WTC11 (cell line): Measurements from ENCODE around the gene NKD1. TPM values are rescaled to one million over a fixed set of nuclear protein-coding genes. Genes with fewer than 3 reads are reported as not detected.

Experiments
- ATAC-seq: fragments of 200-7000 bp; cut with Tn5 transposase; 2 replicates; pipeline ENCODE4 v1.10.0; 2021; ENCODE audit warnings: mild to moderate bottlenecking, moderate library complexity
- CTCF ChIA-PET: fragments of 300-600 bp; sonication (Branson Sonifier 250); formaldehyde crosslinking; loops from one replicate; lab custom pipeline; 2021; ENCODE audit warnings: antibody characterized with exemption; lab: Charles Lee
- POLR2A ChIA-PET: fragments of 350-600 bp; sonication (Branson Sonifier 250); formaldehyde crosslinking; loops from one replicate; lab custom pipeline; 2021; ENCODE audit warnings: antibody characterized with exemption; lab: Charles Lee
- DNase-seq: peaks from one replicate; pipeline ENCODE4 v3.0.0; 2021; ENCODE audit warnings: low spot score
- H3K27ac Mint-ChIP-seq: 2 replicates; pipeline ENCODE4 v1.8.0; 2021; ENCODE audit warnings: mixed read lengths
- H3K27me3 Mint-ChIP-seq: 2 replicates; pipeline ENCODE4 v1.8.0; 2021; ENCODE audit warnings: low read depth, mild to moderate bottlenecking, moderate library complexity, mixed read lengths
- H3K36me3 Mint-ChIP-seq: 2 replicates; pipeline ENCODE4 v1.8.0; 2021; ENCODE audit warnings: mixed read lengths
- H3K4me1 Mint-ChIP-seq: 2 replicates; pipeline ENCODE4 v1.8.0; 2022; ENCODE audit warnings: mixed read lengths
- H3K4me3 Mint-ChIP-seq: 2 replicates; pipeline ENCODE4 v1.8.0; 2021; ENCODE audit warnings: mild to moderate bottlenecking, moderate library complexity, mixed read lengths
- H3K9me3 Mint-ChIP-seq: 2 replicates; pipeline ENCODE4 v1.8.0; 2021; ENCODE audit warnings: mixed read lengths
- ARID4B ChIP-seq: sonication (generic); formaldehyde crosslinking; IDR thresholded peaks from 2 replicates; pipeline ENCODE4 v1.8.0; 2023; ENCODE audit warnings: missing genetic modification reagents, mild to moderate bottlenecking, borderline replicate concordance
- CBFB ChIP-seq: sonication (generic); formaldehyde crosslinking; IDR thresholded peaks from 2 replicates; pipeline ENCODE4 v1.8.1; 2022; ENCODE audit warnings: mild to moderate bottlenecking, low read depth, missing genetic modification reagents
- E2F4 ChIP-seq: sonication (generic); formaldehyde crosslinking; IDR thresholded peaks from 2 replicates; pipeline ENCODE4 v1.8.1; 2022; ENCODE audit warnings: low read depth, mild to moderate bottlenecking, moderate library complexity, missing genetic modification reagents, borderline replicate concordance
- ERG ChIP-seq: fragments of 250-450 bp; sonication (Bioruptor Pico); IDR thresholded peaks from 2 replicates; pipeline ENCODE4 v1.8.0; 2021; ENCODE audit warnings: mild to moderate bottlenecking
- GTF2I ChIP-seq: fragments of 250-450 bp; sonication (Bioruptor Pico); conservative IDR thresholded peaks from 2 replicates; pipeline ENCODE4 v1.4.0; 2021; ENCODE audit warnings: mild to moderate bottlenecking
- MAX ChIP-seq: sonication (generic); formaldehyde crosslinking; IDR thresholded peaks from 2 replicates; pipeline ENCODE4 v1.8.0; 2022; ENCODE audit warnings: mild to moderate bottlenecking, missing genetic modification reagents
- NFE2L1 ChIP-seq: sonication (generic); formaldehyde crosslinking; IDR thresholded peaks from 2 replicates; pipeline ENCODE4 v1.8.1; 2023; ENCODE audit warnings: missing genetic modification reagents
- OVOL2 ChIP-seq: fragments of 250-450 bp; sonication (Bioruptor Pico); IDR thresholded peaks from 2 replicates; pipeline ENCODE4 v1.9.0; 2021; ENCODE audit warnings: mild to moderate bottlenecking, borderline replicate concordance
- PREB ChIP-seq: sonication (generic); formaldehyde crosslinking; IDR thresholded peaks from 2 replicates; pipeline ENCODE4 v1.8.1; 2022; ENCODE audit warnings: mild to moderate bottlenecking, missing genetic modification reagents, moderate library complexity, borderline replicate concordance
- TEAD1 ChIP-seq: sonication (generic); formaldehyde crosslinking; IDR thresholded peaks from 2 replicates; pipeline ENCODE4 v1.8.0; 2022; ENCODE audit warnings: mild to moderate bottlenecking, missing genetic modification reagents
- TP53 ChIP-seq: sonication (generic); formaldehyde crosslinking; IDR thresholded peaks from 2 replicates; pipeline ENCODE4 v1.8.1; 2023; ENCODE audit warnings: mild to moderate bottlenecking, missing genetic modification reagents
- ZMAT4 ChIP-seq: fragments of 250-450 bp; sonication (Bioruptor Pico); IDR thresholded peaks from 2 replicates; pipeline ENCODE4 v1.9.0; 2021; ENCODE audit warnings: mild to moderate bottlenecking
- ZNF138 ChIP-seq: sonication (generic); formaldehyde crosslinking; conservative IDR thresholded peaks from 2 replicates; pipeline ENCODE4 v1.8.1; 2022; ENCODE audit warnings: mild to moderate bottlenecking, moderate library complexity, missing genetic modification reagents
- ZNF219 ChIP-seq: sonication (generic); formaldehyde crosslinking; IDR thresholded peaks from 2 replicates; pipeline ENCODE4 v1.8.0; 2023; ENCODE audit warnings: missing genetic modification reagents, mild to moderate bottlenecking, borderline replicate concordance
- ZNF232 ChIP-seq: sonication (generic); formaldehyde crosslinking; IDR thresholded peaks from 2 replicates; pipeline ENCODE4 v1.8.0; 2022; ENCODE audit warnings: mild to moderate bottlenecking, missing genetic modification reagents
- ZNF425 ChIP-seq: fragments of 250-450 bp; sonication (Bioruptor Pico); conservative IDR thresholded peaks from 2 replicates; pipeline ENCODE4 v1.9.0; 2021; ENCODE audit warnings: mild to moderate bottlenecking
- ZNF532 ChIP-seq: fragments of 250-450 bp; sonication (Bioruptor Pico); IDR thresholded peaks from 2 replicates; pipeline ENCODE4 v1.9.0; 2021; ENCODE audit warnings: mild to moderate bottlenecking, borderline replicate concordance
- ZNF671 ChIP-seq: fragments of 250-450 bp; sonication (Bioruptor Pico); IDR thresholded peaks from 2 replicates; pipeline ENCODE4 v1.8.0; 2021; ENCODE audit warnings: mild to moderate bottlenecking
- total RNA-seq: library from RNA; stranded (reverse); gene quantifications from 3 replicates; pipeline ENCODE4 v1.2.3, GENCODE V29; 2021

NKD1 gene
- total RNA-seq, 1 experiment from 2014 or later, result 6.0 TPM

- ATAC-seq (no peak), DNase-seq (no peak)
- H3K27me3 Mint-ChIP-seq, result no peaks in the 10 kb centered on the region
- peaks cover 7% of the 10 kb centered on the region for H3K4me1 Mint-ChIP-seq
- no peak overlapping the region for H3K27ac Mint-ChIP-seq
- ChIA-PET CTCF (interaction anchor here (0.7 to 1.4 kb wide), 2 partner anchors 61 to 74 kb away, joined by 3 read pairs; no protein-coding TSS in a partner anchor), POLR2A (no interaction called here)
- no peaks in the 10 kb centered on the region for H3K9me3 Mint-ChIP-seq
- H3K4me3 Mint-ChIP-seq, result no peak overlapping the region
- H3K36me3 Mint-ChIP-seq, result no peaks in the 10 kb centered on the region
- no peak for TF ChIP-seq ZNF219 (CRISPR knock-in tag)
- no peak for TF ChIP-seq ZNF532 (CRISPR knock-in tag)
- TF ChIP-seq NFE2L1 (CRISPR knock-in tag), result no peak
- TF ChIP-seq ARID4B (CRISPR knock-in tag), result no peak
- TF ChIP-seq E2F4, result no peak
- no peak for TF ChIP-seq CBFB (CRISPR knock-in tag)
- no peak for TF ChIP-seq GTF2I (CRISPR knock-in tag)
- TF ChIP-seq ZNF671, result no peak
- TF ChIP-seq TEAD1 (CRISPR knock-in tag), result no peak
- no peak for TF ChIP-seq OVOL2 (CRISPR knock-in tag)
- TF ChIP-seq PREB (CRISPR knock-in tag), result no peak
- no peak for TF ChIP-seq TP53 (CRISPR knock-in tag)
- no peak for TF ChIP-seq MAX (CRISPR knock-in tag)
- no peak for TF ChIP-seq ZNF232 (CRISPR knock-in tag)
- TF ChIP-seq ZNF425 (CRISPR knock-in tag), result no peak
- TF ChIP-seq ZNF138 (CRISPR knock-in tag), result no peak
- no peak for TF ChIP-seq ERG (CRISPR knock-in tag)
- no peak for TF ChIP-seq ZMAT4 (CRISPR knock-in tag)
Observed at GRCh38 chr16:50566014-50566962, 18.1 kb downstream of the NKD1 start.
